ENCODE measurements around the gene ABCF2. TPM values are rescaled to one million over a fixed set of nuclear protein-coding genes. Genes with fewer than 3 reads are reported as not detected.

ABCF2 gene
- total RNA-seq, 1 donor from 2014 or later = 85.4 TPM

GRCh38 chr7:151261529-151261928 lies 34.5 kb upstream of the ABCF2 start:
- intact Hi-C loops (cut with micrococcal nuclease) = no loop called here
- H3K36me3 Mint-ChIP-seq (ENCODE audit: low read depth) = no peaks in the 10 kb centered on the region
- DNase-seq (ENCODE audit: low spot score) = no peak

GRCh38 chr7:151260883-151261282 lies 33.9 kb upstream of the ABCF2 start:
- H3K27ac Mint-ChIP-seq = no peak overlapping the region
- H3K4me3 Mint-ChIP-seq = no peak overlapping the region
- H3K4me1 Mint-ChIP-seq (ENCODE audit: low read depth) = no peaks in the 10 kb centered on the region
- no peaks in the 10 kb centered on the region for H3K36me3 Mint-ChIP-seq (ENCODE audit: low read depth)
- DNase-seq (ENCODE audit: low spot score) = no peak
- intact Hi-C loops (cut with micrococcal nuclease) = no loop called here
- H3K27me3 Mint-ChIP-seq (ENCODE audit: insufficient read depth) = peaks cover 24% of the 10 kb centered on the region
- H3K9me3 Mint-ChIP-seq = no peaks in the 10 kb centered on the region

More at GRCh38 chr7:151261529-151261928, 34.5 kb upstream of the ABCF2 start:
- no peaks in the 10 kb centered on the region for H3K4me1 Mint-ChIP-seq (ENCODE audit: low read depth)
- no peak overlapping the region for H3K4me3 Mint-ChIP-seq
- H3K27ac Mint-ChIP-seq = no peak overlapping the region
- H3K27me3 Mint-ChIP-seq (ENCODE audit: insufficient read depth) = peaks cover 24% of the 10 kb centered on the region
- no peaks in the 10 kb centered on the region for H3K9me3 Mint-ChIP-seq

GRCh38 chr7:151260471-151260870 lies 33.5 kb upstream of the ABCF2 start:
- intact Hi-C loops (cut with micrococcal nuclease) = no loop called here
- no peaks in the 10 kb centered on the region for H3K4me1 Mint-ChIP-seq (ENCODE audit: low read depth)
- H3K27ac Mint-ChIP-seq = no peak overlapping the region
- H3K4me3 Mint-ChIP-seq = no peak overlapping the region
- H3K9me3 Mint-ChIP-seq = no peaks in the 10 kb centered on the region
- DNase-seq (ENCODE audit: low spot score) = no peak
- H3K27me3 Mint-ChIP-seq (ENCODE audit: insufficient read depth) = peaks cover 28% of the 10 kb centered on the region
- no peaks in the 10 kb centered on the region for H3K36me3 Mint-ChIP-seq (ENCODE audit: low read depth)

- Mint-ChIP-seq H3K4me1 (ENCODE audit: low read depth) (no peaks in the 10 kb centered on the region), H3K4me3 (no peak overlapping the region), H3K27ac (no peak overlapping the region), H3K36me3 (ENCODE audit: low read depth) (no peaks in the 10 kb centered on the region), H3K9me3 (no peaks in the 10 kb centered on the region), H3K27me3 (ENCODE audit: insufficient read depth) (peaks cover 49% of the 10 kb centered on the region)
- intact Hi-C loops (cut with micrococcal nuclease) = no loop called here
- no peak for DNase-seq (ENCODE audit: low spot score)
Measured at GRCh38 chr7:151257990-151258389, 31.0 kb upstream of the ABCF2 start.

GRCh38 chr7:151256410-151257045 lies 29.5 kb upstream of the ABCF2 start:
- intact Hi-C loops (cut with micrococcal nuclease) = no loop called here
- Mint-ChIP-seq H3K36me3 (ENCODE audit: low read depth) (no peaks in the 10 kb centered on the region), H3K27me3 (ENCODE audit: insufficient read depth) (peaks cover 57% of the 10 kb centered on the region), H3K4me1 (ENCODE audit: low read depth) (no peaks in the 10 kb centered on the region), H3K4me3 (no peak overlapping the region), H3K27ac (no peak overlapping the region), H3K9me3 (no peaks in the 10 kb centered on the region)
- no peak for DNase-seq (ENCODE audit: low spot score)

- Mint-ChIP-seq H3K4me1 (ENCODE audit: low read depth) (peaks cover 3% of the 10 kb centered on the region), H3K27me3 (ENCODE audit: insufficient read depth) (peaks cover 63% of the 10 kb centered on the region)
Measured at GRCh38 chr7:151255390-151255789, 28.4 kb upstream of the ABCF2 start.

GRCh38 chr7:151254851-151255250 lies 27.8 kb upstream of the ABCF2 start:
- Mint-ChIP-seq H3K9me3 (no peaks in the 10 kb centered on the region), H3K4me1 (ENCODE audit: low read depth) (peaks cover 6% of the 10 kb centered on the region), H3K36me3 (ENCODE audit: low read depth) (no peaks in the 10 kb centered on the region), H3K27ac (no peak overlapping the region), H3K27me3 (ENCODE audit: insufficient read depth) (peaks cover 68% of the 10 kb centered on the region), H3K4me3 (no peak overlapping the region)
- no peak for DNase-seq (ENCODE audit: low spot score)
- intact Hi-C loops (cut with micrococcal nuclease) = no loop called here

More at GRCh38 chr7:151255390-151255789, 28.4 kb upstream of the ABCF2 start:
- no peaks in the 10 kb centered on the region for H3K36me3 Mint-ChIP-seq (ENCODE audit: low read depth)
- DNase-seq (ENCODE audit: low spot score) = no peak
- no peaks in the 10 kb centered on the region for H3K9me3 Mint-ChIP-seq
- no peak overlapping the region for H3K27ac Mint-ChIP-seq
- no peak overlapping the region for H3K4me3 Mint-ChIP-seq
- intact Hi-C loops (cut with micrococcal nuclease) = no loop called here

GRCh38 chr7:151254316-151254715 lies 27.3 kb upstream of the ABCF2 start:
- H3K27ac Mint-ChIP-seq = no peak overlapping the region
- H3K9me3 Mint-ChIP-seq = no peaks in the 10 kb centered on the region
- H3K27me3 Mint-ChIP-seq (ENCODE audit: insufficient read depth) = peaks cover 72% of the 10 kb centered on the region
- peaks cover under 1% of the 10 kb centered on the region for H3K36me3 Mint-ChIP-seq (ENCODE audit: low read depth)
- H3K4me1 Mint-ChIP-seq (ENCODE audit: low read depth) = peaks cover 8% of the 10 kb centered on the region
- intact Hi-C loops (cut with micrococcal nuclease) = no loop called here
- no peak for DNase-seq (ENCODE audit: low spot score)
- no peak overlapping the region for H3K4me3 Mint-ChIP-seq

GRCh38 chr7:151252961-151253711 lies 26.1 kb upstream of the ABCF2 start:
- no peak for DNase-seq (ENCODE audit: low spot score)
- Mint-ChIP-seq H3K27ac (no peak overlapping the region), H3K36me3 (ENCODE audit: low read depth) (peaks cover 2% of the 10 kb centered on the region), H3K27me3 (ENCODE audit: insufficient read depth) (peaks cover 69% of the 10 kb centered on the region), H3K9me3 (no peaks in the 10 kb centered on the region), H3K4me3 (no peak overlapping the region), H3K4me1 (ENCODE audit: low read depth) (peaks cover 11% of the 10 kb centered on the region)
- intact Hi-C loops (cut with micrococcal nuclease) = no loop called here

GRCh38 chr7:151252561-151252835 lies 25.5 kb upstream of the ABCF2 start:
- peaks cover 69% of the 10 kb centered on the region for H3K27me3 Mint-ChIP-seq (ENCODE audit: insufficient read depth)
- intact Hi-C loops (cut with micrococcal nuclease) = no loop called here
- peaks cover 15% of the 10 kb centered on the region for H3K4me1 Mint-ChIP-seq (ENCODE audit: low read depth)
- no peak overlapping the region for H3K27ac Mint-ChIP-seq
- H3K36me3 Mint-ChIP-seq (ENCODE audit: low read depth) = peaks cover 2% of the 10 kb centered on the region
- no peaks in the 10 kb centered on the region for H3K9me3 Mint-ChIP-seq
- no peak for DNase-seq (ENCODE audit: low spot score)
- H3K4me3 Mint-ChIP-seq = no peak overlapping the region

- intact Hi-C loops (cut with micrococcal nuclease) = no loop called here
- no peak for DNase-seq (ENCODE audit: low spot score)
Measured at GRCh38 chr7:151251689-151252560, 24.9 kb upstream of the ABCF2 start.

GRCh38 chr7:151251328-151251688 lies 24.3 kb upstream of the ABCF2 start:
- no peak overlapping the region for H3K27ac Mint-ChIP-seq
- H3K36me3 Mint-ChIP-seq (ENCODE audit: low read depth) = peaks cover 2% of the 10 kb centered on the region
- intact Hi-C loops (cut with micrococcal nuclease) = no loop called here
- no peak overlapping the region for H3K4me3 Mint-ChIP-seq
- no peak for DNase-seq (ENCODE audit: low spot score)
- H3K4me1 Mint-ChIP-seq (ENCODE audit: low read depth) = peaks cover 15% of the 10 kb centered on the region
- H3K9me3 Mint-ChIP-seq = no peaks in the 10 kb centered on the region
- H3K27me3 Mint-ChIP-seq (ENCODE audit: insufficient read depth) = peaks cover 73% of the 10 kb centered on the region

More at GRCh38 chr7:151251689-151252560, 24.9 kb upstream of the ABCF2 start:
- Mint-ChIP-seq H3K4me3 (peak overlapping the region; percentile 3), H3K9me3 (no peaks in the 10 kb centered on the region), H3K27me3 (ENCODE audit: insufficient read depth) (peaks cover 71% of the 10 kb centered on the region), H3K36me3 (ENCODE audit: low read depth) (peaks cover 2% of the 10 kb centered on the region), H3K27ac (no peak overlapping the region), H3K4me1 (ENCODE audit: low read depth) (peaks cover 15% of the 10 kb centered on the region)

All from activated T-helper 1 cell treated with anti-CD3 and anti-CD28 coated beads, Interleukin-12 subunit alpha, Interleukin-12 subunit beta, Interleukin-2, Interleukin-4 antibody, amounts not matched to agents 30 ng/mL and 10 ng/mL and 1 ng/mL, durations not matched to agents 14 hours and 24 hours and 36 hours (primary cell).